ENCODE measurements around the gene MICAL3. TPM values are rescaled to one million over a fixed set of nuclear protein-coding genes. Genes with fewer than 3 reads are reported as not detected.

MICAL3 gene
- total and polyA plus RNA-seq, 9 of the 15 experiments (the other 6 are each of a cell fraction or from before 2014, with no cell fraction given): 0.53 to 32.1 (median 12.3) TPM

- TF ChIP-seq ZBTB2 (IDR thresholded peaks at IDR 0.05) (no peak), GATAD2B (IDR thresholded peaks at IDR 0.05; ENCODE audit: borderline replicate concordance) (no peak), ETS2 (tag; IDR thresholded peaks at IDR 0.05; ENCODE audit: borderline replicate concordance, poor library complexity, severe bottlenecking) (no peak), ATF3 (IDR thresholded peaks at IDR 0.05) (no peak), ATF3 (CRISPR knock-in tag; conservative IDR thresholded peaks at IDR 0.05) (no peak), MAFG (tag; conservative IDR thresholded peaks at IDR 0.05) (no peak), SAFB (IDR thresholded peaks at IDR 0.05; ENCODE audit: borderline replicate concordance, low read depth, low read length) (no peak), CXXC5 (CRISPR knock-in tag; IDR thresholded peaks at IDR 0.05) (0 out of 2 replicates have a peak, but pooled peaks have one; percentile 26), UBTF (IDR thresholded peaks at IDR 0.05; ENCODE audit: borderline replicate concordance in 1 of 2, low read depth in 2 of 2, low read length in 2 of 2) (0 out of 4 replicates have a peak, but pooled peaks of 1 of the 2 experiments have one; percentile 48)
- TF ChIP-seq, protein P1, sequence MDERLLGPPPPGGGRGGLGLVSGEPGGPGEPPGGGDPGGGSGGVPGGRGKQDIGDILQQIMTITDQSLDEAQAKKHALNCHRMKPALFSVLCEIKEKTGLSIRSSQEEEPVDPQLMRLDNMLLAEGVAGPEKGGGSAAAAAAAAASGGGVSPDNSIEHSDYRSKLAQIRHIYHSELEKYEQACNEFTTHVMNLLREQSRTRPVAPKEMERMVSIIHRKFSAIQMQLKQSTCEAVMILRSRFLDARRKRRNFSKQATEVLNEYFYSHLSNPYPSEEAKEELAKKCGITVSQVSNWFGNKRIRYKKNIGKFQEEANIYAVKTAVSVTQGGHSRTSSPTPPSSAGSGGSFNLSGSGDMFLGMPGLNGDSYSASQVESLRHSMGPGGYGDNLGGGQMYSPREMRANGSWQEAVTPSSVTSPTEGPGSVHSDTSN (CRISPR knock-in tag; IDR thresholded peaks at IDR 0.05; ENCODE audit: low read depth): no peak
- TF ChIP-seq, protein P1 (tag; conservative IDR thresholded peaks at IDR 0.05; ENCODE audit: low read depth): no peak
- TF ChIP-seq, protein P2, sequence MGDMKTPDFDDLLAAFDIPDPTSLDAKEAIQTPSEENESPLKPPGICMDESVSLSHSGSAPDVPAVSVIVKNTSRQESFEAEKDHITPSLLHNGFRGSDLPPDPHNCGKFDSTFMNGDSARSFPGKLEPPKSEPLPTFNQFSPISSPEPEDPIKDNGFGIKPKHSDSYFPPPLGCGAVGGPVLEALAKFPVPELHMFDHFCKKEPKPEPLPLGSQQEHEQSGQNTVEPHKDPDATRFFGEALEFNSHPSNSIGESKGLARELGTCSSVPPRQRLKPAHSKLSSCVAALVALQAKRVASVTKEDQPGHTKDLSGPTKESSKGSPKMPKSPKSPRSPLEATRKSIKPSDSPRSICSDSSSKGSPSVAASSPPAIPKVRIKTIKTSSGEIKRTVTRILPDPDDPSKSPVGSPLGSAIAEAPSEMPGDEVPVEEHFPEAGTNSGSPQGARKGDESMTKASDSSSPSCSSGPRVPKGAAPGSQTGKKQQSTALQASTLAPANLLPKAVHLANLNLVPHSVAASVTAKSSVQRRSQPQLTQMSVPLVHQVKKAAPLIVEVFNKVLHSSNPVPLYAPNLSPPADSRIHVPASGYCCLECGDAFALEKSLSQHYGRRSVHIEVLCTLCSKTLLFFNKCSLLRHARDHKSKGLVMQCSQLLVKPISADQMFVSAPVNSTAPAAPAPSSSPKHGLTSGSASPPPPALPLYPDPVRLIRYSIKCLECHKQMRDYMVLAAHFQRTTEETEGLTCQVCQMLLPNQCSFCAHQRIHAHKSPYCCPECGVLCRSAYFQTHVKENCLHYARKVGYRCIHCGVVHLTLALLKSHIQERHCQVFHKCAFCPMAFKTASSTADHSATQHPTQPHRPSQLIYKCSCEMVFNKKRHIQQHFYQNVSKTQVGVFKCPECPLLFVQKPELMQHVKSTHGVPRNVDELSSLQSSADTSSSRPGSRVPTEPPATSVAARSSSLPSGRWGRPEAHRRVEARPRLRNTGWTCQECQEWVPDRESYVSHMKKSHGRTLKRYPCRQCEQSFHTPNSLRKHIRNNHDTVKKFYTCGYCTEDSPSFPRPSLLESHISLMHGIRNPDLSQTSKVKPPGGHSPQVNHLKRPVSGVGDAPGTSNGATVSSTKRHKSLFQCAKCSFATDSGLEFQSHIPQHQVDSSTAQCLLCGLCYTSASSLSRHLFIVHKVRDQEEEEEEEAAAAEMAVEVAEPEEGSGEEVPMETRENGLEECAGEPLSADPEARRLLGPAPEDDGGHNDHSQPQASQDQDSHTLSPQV (IDR thresholded peaks at IDR 0.05): no peak
Measured at GRCh38 chr22:17830043-17830961, 194.1 kb downstream of the MICAL3 start (continued).

Measured in K562 (cell line).